ENCODE results near the gene PHF24. TPM values are rescaled to one million over a fixed set of nuclear protein-coding genes. Genes with fewer than 3 reads are reported as not detected.
"Not testable (repeated sequence)": the region's sequence is repeated elsewhere in the genome, so short reads cannot be mapped to it uniquely, and the experiment has no call there.

The PHF24 gene
- total RNA-seq (2022) = not detected in 2 replicates
- Bru-seq, nascent RNA = not detected
- BruChase-seq, experiment 1, labeled RNA remaining after a 6-hour chase = not detected
- not detected for BruChase-seq, experiment 2, labeled RNA remaining after a 2-hour chase
- long read RNA-seq = 0 reads

DNA sequence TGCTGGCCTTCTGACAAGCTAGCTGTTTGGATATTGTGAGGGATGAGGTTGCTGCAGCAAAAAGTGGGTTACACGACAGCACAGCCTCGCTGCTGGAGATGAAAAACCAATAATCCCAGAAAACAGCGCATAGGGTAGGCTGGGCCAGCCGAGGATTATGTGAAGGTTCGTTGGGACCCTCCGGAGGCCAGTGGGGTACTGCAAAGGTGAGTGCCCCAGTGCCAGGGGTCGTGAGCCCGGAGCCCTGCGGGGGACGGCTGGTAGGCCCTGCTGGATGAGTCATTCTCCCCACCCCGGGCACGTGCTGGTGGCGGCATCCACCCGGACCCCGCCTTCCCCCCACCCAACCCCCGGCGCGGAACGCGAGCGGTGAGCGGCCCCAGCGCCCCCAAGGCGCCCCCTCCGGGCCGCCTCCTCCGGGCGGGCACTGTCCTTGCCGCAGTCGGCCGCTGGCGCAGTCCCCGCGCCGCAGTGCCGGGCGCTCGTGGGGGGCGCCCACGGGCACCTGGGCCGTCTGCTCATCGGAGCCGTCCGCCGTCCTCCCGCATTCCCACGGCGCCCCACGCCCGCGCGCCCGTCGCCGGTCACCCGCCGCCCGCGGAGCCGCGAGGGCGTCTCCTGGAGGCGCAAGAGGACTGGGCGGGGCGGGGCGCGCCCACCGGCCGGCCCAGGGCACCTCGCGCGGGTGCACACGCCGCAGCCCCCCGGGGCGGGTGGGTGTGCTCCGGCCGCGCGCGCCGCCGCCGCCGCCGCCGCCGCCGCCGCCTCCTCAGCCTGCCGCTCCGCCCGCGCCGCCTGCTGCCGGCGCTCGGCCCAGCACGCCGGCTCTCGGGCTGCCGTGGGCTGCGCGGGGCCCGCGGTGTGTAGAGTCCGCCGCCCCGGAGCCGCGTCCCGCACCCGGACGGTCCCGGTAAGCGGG lies at the start of gene PHF24:
PHF24 (plus strand) TSS at position 794 of the 919 bp plus-strand sequence. CDS start 13,014 bp downstream, outside the sequence.
- Mint-ChIP-seq H3K27me3 (ENCODE audit: unreplicated experiment) (peaks cover 70% of the 10 kb centered on the region), H3K9me3 (ENCODE audit: low read depth, unreplicated experiment) (no peaks in the 10 kb centered on the region), H3K36me3 (ENCODE audit: insufficient read depth, unreplicated experiment) (no peaks in the 10 kb centered on the region), H3K4me1 (ENCODE audit: low read depth, unreplicated experiment) (peaks cover 21% of the 10 kb centered on the region), H3K27ac (ENCODE audit: unreplicated experiment) (no peak within 1 kb of the TSS), H3K4me3 (ENCODE audit: low read depth, unreplicated experiment) (no peak within 1 kb of the TSS)
- no peak for TF ChIP-seq CTCF (IDR thresholded peaks at IDR 0.05; ENCODE audit: unreplicated experiment)
- intact Hi-C loops (cut with micrococcal nuclease; ENCODE audit: unreplicated experiment) = no loop called here
- CTCF ChIA-PET = no interaction called here
- no TSS peak for BruUV-seq (replicated peaks)
- peak; percentile 3 for DNase-seq

DNA sequence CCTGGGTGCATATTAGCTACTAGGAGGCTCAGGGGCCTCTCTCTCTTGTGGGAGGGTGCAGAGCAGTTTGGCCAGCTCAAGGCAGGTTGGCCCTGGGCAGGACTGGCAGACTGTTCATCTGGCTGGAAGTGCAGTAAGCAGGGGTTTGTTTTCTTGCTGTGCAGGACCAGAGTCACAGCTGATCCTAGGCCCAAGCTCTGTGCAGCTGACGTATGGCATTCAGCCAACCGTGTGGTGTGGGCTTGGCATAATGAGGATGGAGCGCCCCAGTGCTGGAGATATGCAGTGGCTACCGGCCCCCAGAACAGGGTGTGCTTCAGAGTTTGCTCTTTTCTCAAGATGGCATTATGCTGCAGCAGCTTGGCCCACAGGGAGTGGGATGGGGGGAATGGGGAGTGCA lies 31.0 kb upstream of the PHF24 start:
- Mint-ChIP-seq H3K9me3 (ENCODE audit: low read depth, unreplicated experiment) (peaks cover 6% of the 10 kb centered on the region), H3K4me1 (ENCODE audit: low read depth, unreplicated experiment) (no peaks in the 10 kb centered on the region), H3K4me3 (ENCODE audit: low read depth, unreplicated experiment) (no peak overlapping the region), H3K27ac (ENCODE audit: unreplicated experiment) (no peak overlapping the region), H3K27me3 (ENCODE audit: unreplicated experiment) (peaks cover 86% of the 10 kb centered on the region), H3K36me3 (ENCODE audit: insufficient read depth, unreplicated experiment) (no peaks in the 10 kb centered on the region)
- TF ChIP-seq CTCF (IDR thresholded peaks at IDR 0.05; ENCODE audit: unreplicated experiment) = no peak
- no peak for DNase-seq
- no TSS peak for BruUV-seq (replicated peaks)
- CTCF ChIA-PET = no interaction called here
- intact Hi-C loops (cut with micrococcal nuclease; ENCODE audit: unreplicated experiment) = no loop called here

DNA sequence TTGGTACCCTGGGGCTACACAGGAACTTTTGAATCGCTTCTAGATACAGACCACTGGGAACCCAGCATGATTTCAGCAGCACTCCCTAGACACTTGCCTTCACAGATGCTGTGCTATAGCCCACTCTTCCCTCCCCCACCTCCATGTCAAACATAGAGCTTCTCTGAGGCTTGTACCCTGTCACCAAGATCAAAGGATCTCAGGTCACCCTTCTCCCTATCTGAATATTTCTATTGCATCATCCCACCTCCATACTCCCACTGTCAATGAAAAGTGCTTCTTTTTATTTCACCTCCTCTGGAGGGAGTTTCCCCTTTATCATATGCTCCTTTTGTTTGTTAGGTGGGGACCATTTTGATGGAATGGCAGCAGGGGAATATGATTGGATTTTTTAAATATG lies 29.2 kb upstream of the PHF24 start:
- BruUV-seq (replicated peaks) = no TSS peak
- no peak for TF ChIP-seq CTCF (IDR thresholded peaks at IDR 0.05; ENCODE audit: unreplicated experiment)
- H3K27ac Mint-ChIP-seq (ENCODE audit: unreplicated experiment) = no peak overlapping the region
- no peaks in the 10 kb centered on the region for H3K4me1 Mint-ChIP-seq (ENCODE audit: low read depth, unreplicated experiment)
- H3K9me3 Mint-ChIP-seq (ENCODE audit: low read depth, unreplicated experiment) = peaks cover 6% of the 10 kb centered on the region
- H3K4me3 Mint-ChIP-seq (ENCODE audit: low read depth, unreplicated experiment) = no peak overlapping the region
- intact Hi-C loops (cut with micrococcal nuclease; ENCODE audit: unreplicated experiment) = no loop called here
- H3K27me3 Mint-ChIP-seq (ENCODE audit: unreplicated experiment) = peaks cover 83% of the 10 kb centered on the region
- no peak for DNase-seq
- CTCF ChIA-PET = interaction anchor here (1.0 to 1.7 kb wide), 2 partner anchors 57 to 66 kb away, joined by 3 to 4 read pairs; no protein-coding TSS in a partner anchor
- no peaks in the 10 kb centered on the region for H3K36me3 Mint-ChIP-seq (ENCODE audit: insufficient read depth, unreplicated experiment)

DNA sequence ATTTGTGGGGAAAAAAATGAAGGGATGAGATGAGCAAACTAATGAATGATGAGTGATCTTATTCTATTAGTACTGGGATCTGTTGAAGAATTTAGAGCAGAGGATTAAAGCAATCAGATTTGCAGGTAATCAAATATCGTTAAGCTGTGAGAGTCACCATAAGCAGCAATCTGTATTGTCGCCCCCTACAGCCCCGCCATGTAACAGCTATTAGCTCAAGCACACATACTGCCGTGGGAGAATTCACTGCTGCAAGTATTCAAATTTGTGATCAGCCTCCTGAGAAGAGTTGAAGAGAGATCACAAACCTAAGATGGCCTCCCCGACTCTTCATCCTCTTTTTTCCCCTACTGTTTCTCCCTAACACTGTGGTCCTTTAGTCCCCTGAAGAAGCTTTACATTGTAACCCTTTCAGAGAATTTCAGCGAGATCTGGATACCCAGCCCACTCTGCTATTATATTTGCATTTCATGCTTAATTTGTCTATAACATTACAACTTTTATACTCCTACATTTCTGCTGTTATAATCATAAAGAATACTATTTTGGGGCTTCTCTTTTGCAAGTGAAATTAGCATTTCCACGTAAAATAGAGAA lies 28.5 kb upstream of the PHF24 start:
- Mint-ChIP-seq H3K27me3 (ENCODE audit: unreplicated experiment) (peaks cover 80% of the 10 kb centered on the region), H3K36me3 (ENCODE audit: insufficient read depth, unreplicated experiment) (no peaks in the 10 kb centered on the region), H3K4me3 (ENCODE audit: low read depth, unreplicated experiment) (no peak overlapping the region), H3K4me1 (ENCODE audit: low read depth, unreplicated experiment) (no peaks in the 10 kb centered on the region), H3K27ac (ENCODE audit: unreplicated experiment) (no peak overlapping the region), H3K9me3 (ENCODE audit: low read depth, unreplicated experiment) (peaks cover 3% of the 10 kb centered on the region)
- intact Hi-C loops (cut with micrococcal nuclease; ENCODE audit: unreplicated experiment) = no loop called here
- DNase-seq = peak; percentile 28
- peak; percentile 18 for TF ChIP-seq CTCF (IDR thresholded peaks at IDR 0.05; ENCODE audit: unreplicated experiment)
- CTCF ChIA-PET = interaction anchor here (0.5 to 1.7 kb wide), 4 partner anchors 30 to 388 kb away, joined by 3 to 7 read pairs (median 4); no protein-coding TSS in a partner anchor
- no TSS peak for BruUV-seq (replicated peaks)

DNA sequence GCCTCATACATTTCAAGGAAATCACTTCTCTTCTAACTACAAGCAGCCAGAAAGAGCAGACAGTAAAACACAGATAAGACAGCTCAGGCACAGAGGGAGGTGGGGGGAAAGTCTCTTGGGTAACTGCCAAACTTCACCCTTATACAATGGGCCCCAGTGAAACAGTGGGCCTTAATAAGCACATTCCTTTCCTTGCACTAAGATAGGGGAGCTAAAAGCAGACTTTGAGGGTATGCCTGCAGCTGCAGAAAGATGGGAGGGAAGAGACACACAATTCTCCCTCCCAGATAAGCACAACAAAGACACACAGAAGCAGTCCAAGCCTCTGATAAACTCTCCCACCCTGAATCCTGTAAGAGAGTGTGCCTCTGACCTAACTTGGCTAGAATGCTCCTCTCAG lies 18.1 kb upstream of the PHF24 start:
- CTCF ChIA-PET; DNase-seq; BruUV-seq (replicated peaks); H3K4me1 Mint-ChIP-seq (ENCODE audit: low read depth, unreplicated experiment); intact Hi-C loops (cut with micrococcal nuclease; ENCODE audit: unreplicated experiment); H3K4me3 Mint-ChIP-seq (ENCODE audit: low read depth, unreplicated experiment); H3K36me3 Mint-ChIP-seq (ENCODE audit: insufficient read depth, unreplicated experiment); H3K9me3 Mint-ChIP-seq (ENCODE audit: low read depth, unreplicated experiment); H3K27ac Mint-ChIP-seq (ENCODE audit: unreplicated experiment): not testable (repeated sequence)
- peaks cover 76% of the 10 kb centered on the region for H3K27me3 Mint-ChIP-seq (ENCODE audit: unreplicated experiment)
